H9 (cell line): Measurements from ENCODE around the gene TMEM81. TPM values are rescaled to one million over a fixed set of nuclear protein-coding genes. Genes with fewer than 3 reads are reported as not detected.
A peak's percentile ranks its signal among the peaks of the same experiment; 100 is the strongest.

Experiments
- DNase-seq: peaks from one replicate; pipeline ENCODE4 v3.0.0-alpha.2; 2017
- H2AFZ ChIP-seq: one replicate; pipeline ENCODE4 v1.6.1; 2013; ENCODE audit warnings: mild to moderate bottlenecking, low read length, control low read depth, moderate library complexity
- H2AK5ac ChIP-seq: 2 replicates; pipeline ENCODE4 v1.6.1; 2013; ENCODE audit warnings: low read length, control low read depth, mixed read lengths; ENCODE audit not compliant: insufficient read length
- H2BK120ac ChIP-seq: one replicate; pipeline ENCODE4 v1.6.1; 2013; ENCODE audit warnings: low read depth, mild to moderate bottlenecking, low read length, control low read depth, inconsistent platforms; ENCODE audit not compliant: poor library complexity, severe bottlenecking
- H2BK12ac ChIP-seq: 2 replicates; pipeline ENCODE4 v1.6.1; 2013; ENCODE audit warnings: low read length, control low read depth, mixed read lengths, low read depth; ENCODE audit not compliant: insufficient read length
- H2BK15ac ChIP-seq: 2 replicates; pipeline ENCODE4 v1.6.1; 2013; ENCODE audit warnings: low read depth, low read length, control low read depth
- H2BK20ac ChIP-seq: one replicate; pipeline ENCODE4 v1.6.1; 2013; ENCODE audit warnings: low read depth, mild to moderate bottlenecking, low read length, control low read depth, inconsistent platforms; ENCODE audit not compliant: poor library complexity, severe bottlenecking
- H2BK5ac ChIP-seq: 2 replicates; pipeline ENCODE4 v1.6.1; 2013; ENCODE audit warnings: low read length, control low read depth, mixed read lengths; ENCODE audit not compliant: insufficient read length
- H3K14ac ChIP-seq: 2 replicates; pipeline ENCODE4 v1.6.1; 2013; ENCODE audit warnings: low read length, control low read depth; ENCODE audit not compliant: insufficient read depth
- H3K18ac ChIP-seq: 2 replicates; pipeline ENCODE4 v1.6.1; 2013; ENCODE audit warnings: low read depth, mild to moderate bottlenecking, mixed read lengths, low read length, control low read depth; ENCODE audit not compliant: insufficient read length
- H3K23ac ChIP-seq: 2 replicates; pipeline ENCODE4 v1.6.1; 2013; ENCODE audit warnings: low read length, control low read depth, mixed read lengths, low read depth; ENCODE audit not compliant: insufficient read length
- H3K23me2 ChIP-seq: 2 replicates; pipeline ENCODE4 v1.6.1; 2013; ENCODE audit warnings: low read depth, mild to moderate bottlenecking, mixed read lengths, low read length, control low read depth; ENCODE audit not compliant: insufficient read length, poor library complexity, severe bottlenecking
- H3K27ac ChIP-seq: 2 replicates; pipeline ENCODE4 v1.5.1; 2013; ENCODE audit warnings: low read length, control low read depth, mixed read lengths, low read depth; ENCODE audit not compliant: insufficient read length
- H3K27me3 ChIP-seq: 2 replicates; pipeline ENCODE4 v1.6.1; 2013; ENCODE audit warnings: low read length, control low read depth, inconsistent platforms; ENCODE audit not compliant: insufficient read depth
- H3K4ac ChIP-seq: 2 replicates; pipeline ENCODE4 v1.6.1; 2013; ENCODE audit warnings: low read depth, mild to moderate bottlenecking, control low read depth, inconsistent platforms, low read length, moderate library complexity
- H3K4me1 ChIP-seq: 2 replicates; pipeline ENCODE4 v1.6.1; 2013; ENCODE audit warnings: low read length, control low read depth, inconsistent platforms; ENCODE audit not compliant: insufficient read depth
- H3K4me2 ChIP-seq: 2 replicates; pipeline ENCODE4 v1.6.1; 2013; ENCODE audit warnings: low read length, control low read depth, mixed read lengths; ENCODE audit not compliant: insufficient read length, insufficient read depth
- H3K56ac ChIP-seq: 2 replicates; pipeline ENCODE4 v1.6.1; 2013; ENCODE audit warnings: low read depth, mild to moderate bottlenecking, mixed read lengths, low read length, control low read depth; ENCODE audit not compliant: insufficient read length
- H3K79me1 ChIP-seq: 2 replicates; pipeline ENCODE4 v1.6.1; 2013; ENCODE audit warnings: low read depth, mild to moderate bottlenecking, moderate library complexity, low read length, control low read depth, inconsistent platforms; ENCODE audit not compliant: insufficient read depth, poor library complexity, severe bottlenecking
- H3K79me2 ChIP-seq: 2 replicates; pipeline ENCODE4 v1.6.1; 2013; ENCODE audit warnings: low read length, control low read depth, inconsistent platforms; ENCODE audit not compliant: insufficient read depth
- H3K9ac ChIP-seq: 2 replicates; pipeline ENCODE4 v1.6.1; 2013; ENCODE audit warnings: low read length, control low read depth, mixed read lengths; ENCODE audit not compliant: insufficient read length; ENCODE audit errors: extremely low read depth
- H3K9me3 ChIP-seq: one replicate; pipeline ENCODE4 v1.6.1; 2013; ENCODE audit warnings: low read depth, low read length, inconsistent platforms; ENCODE audit not compliant: control insufficient read depth
- H3T11ph ChIP-seq: one replicate; pipeline ENCODE4 v1.6.1; 2013; ENCODE audit warnings: mild to moderate bottlenecking, low read length, control low read depth, inconsistent platforms
- H4K20me1 ChIP-seq: one replicate; pipeline ENCODE4 v1.6.1; 2013; ENCODE audit not compliant: control insufficient read depth, insufficient read length, insufficient read depth
- H4K5ac ChIP-seq: 2 replicates; pipeline ENCODE4 v1.6.1; 2013; ENCODE audit warnings: low read depth, mild to moderate bottlenecking, mixed read lengths, low read length, control low read depth; ENCODE audit not compliant: insufficient read length
- H4K8ac ChIP-seq: replicated peaks from 2 replicates; pipeline ENCODE4 v1.6.1; 2013; ENCODE audit warnings: low read length, control low read depth, mixed read lengths, low read depth; ENCODE audit not compliant: insufficient read length
- H4K91ac ChIP-seq: 2 replicates; pipeline ENCODE4 v1.6.1; 2013; ENCODE audit warnings: low read depth, mild to moderate bottlenecking, moderate library complexity, mixed read lengths, low read length, control low read depth; ENCODE audit not compliant: insufficient read length
- H3K27ac Mint-ChIP-seq, 3 experiments: 2 replicates in 2 of 3; 3 replicates in 1 of 3; pipeline ENCODE4 v1.8.0; 2020 to 2021; ENCODE audit warnings: mixed read lengths in 3 of 3, mild to moderate bottlenecking in 1 of 3, moderate library complexity in 1 of 3
- H3K27me3 Mint-ChIP-seq: 2 replicates; pipeline ENCODE4 v1.8.0; 2021; ENCODE audit warnings: low read depth, mild to moderate bottlenecking, moderate library complexity, mixed read lengths
- H3K36me3 Mint-ChIP-seq, 3 experiments: 2 replicates in 2 of 3; 3 replicates in 1 of 3; pipeline ENCODE4 v1.8.0; 2020 to 2021; ENCODE audit warnings: low read depth in 3 of 3, mixed read lengths in 3 of 3; ENCODE audit not compliant: insufficient read depth in 1 of 3
- H3K4me1 Mint-ChIP-seq, 2 experiments: 2 replicates each; pipeline ENCODE4 v1.8.0; 2020; ENCODE audit warnings: mixed read lengths in 2 of 2
- H3K4me3 Mint-ChIP-seq, 2 experiments: 2 replicates in 1 of 2; 3 replicates in 1 of 2; pipeline ENCODE4 v1.8.0; 2020 to 2021; ENCODE audit warnings: mild to moderate bottlenecking in 2 of 2, mixed read lengths in 2 of 2, moderate library complexity in 1 of 2
- H3K9me3 Mint-ChIP-seq, 2 experiments: 2 replicates in 1 of 2; 3 replicates in 1 of 2; pipeline ENCODE4 v1.8.0; 2020; ENCODE audit warnings: mild to moderate bottlenecking in 2 of 2, mixed read lengths in 2 of 2, moderate library complexity in 1 of 2
- CTCF ChIP-seq: fragments of 200-600 bp; sonication (generic); conservative IDR thresholded peaks from 3 replicates; pipeline ENCODE4 v1.8.0; 2021; ENCODE audit warnings: antibody characterized with exemption, mild to moderate bottlenecking
- WGBS: extraction: QIAGEN DNeasy Blood & Tissue Kit; methylation state at CpG from one replicate; pipeline ENCODE4 v1.1.7; 2013; ENCODE audit warnings: missing lambda C conversion rate, low lambda C conversion rate, mixed read lengths; ENCODE audit not compliant: insufficient read length; ENCODE audit errors: extremely low coverage; 5-methylcytosine and 5-hydroxymethylcytosine counted together
- total RNA-seq: library from RNA; stranded (reverse); gene quantifications from 2 replicates; pipeline ENCODE4 v1.2.1, GENCODE V29; 2021

Gene TMEM81
- total RNA-seq, 1 experiment from 2014 or later: 3.0 TPM

GRCh38 chr1:205064741-205065316 is 19.4 kb downstream of the TMEM81 start:
- H3K14ac ChIP-seq: no peak overlapping the region
- no peaks in the 10 kb centered on the region for H3K9me3 ChIP-seq
- no peaks in the 10 kb centered on the region for H4K20me1 ChIP-seq
- H4K91ac ChIP-seq: no peak overlapping the region
- no peaks in the 10 kb centered on the region for H3K27me3 ChIP-seq
- no peak overlapping the region for H3K23ac ChIP-seq
- WGBS: no CpG with 5 or more reads among the region's 9 CpGs
- Mint-ChIP-seq H3K27ac (peak overlapping the region in 1 of 3 experiments; percentile 64; a peak in 2 of 7 replicates), H3K4me1 (peaks cover 4% of the 10 kb centered on the region in 2 experiments), H3K9me3 (no peaks in the 10 kb centered on the region), H3K36me3 (no peaks in the 10 kb centered on the region), H3K4me3 (no peak overlapping the region; a peak in 1 of 5 replicates), H3K27me3 (peaks cover 3% of the 10 kb centered on the region; the same call in 1 of the 2 replicates)
- H2BK120ac ChIP-seq: no peak overlapping the region
- no peak overlapping the region for H4K8ac ChIP-seq
- no peaks in the 10 kb centered on the region for H3K4me1 ChIP-seq
- no peak overlapping the region for H3K9ac ChIP-seq
- peaks cover 3% of the 10 kb centered on the region for H3K23me2 ChIP-seq
- no peak overlapping the region for H3K4ac ChIP-seq
- H3K79me2 ChIP-seq: no peaks in the 10 kb centered on the region
- no peak overlapping the region for H4K5ac ChIP-seq
- no peak overlapping the region for H2BK15ac ChIP-seq
- no peak for TF ChIP-seq CTCF
- no peak overlapping the region for H3T11ph ChIP-seq
- H2BK12ac ChIP-seq: no peak overlapping the region
- H2BK20ac ChIP-seq: no peak overlapping the region
- H3K18ac ChIP-seq: no peak overlapping the region
- no peak overlapping the region for H3K27ac ChIP-seq
- no peak overlapping the region for H3K56ac ChIP-seq
- no peaks in the 10 kb centered on the region for H3K79me1 ChIP-seq
- no peak for DNase-seq
- H2AK5ac ChIP-seq: no peak overlapping the region
- no peak overlapping the region for H2BK5ac ChIP-seq
- H2AFZ ChIP-seq: no peak overlapping the region
- no peak overlapping the region for H3K4me2 ChIP-seq
